G401.6 (cell line): ENCODE results near the gene PPIE.

Experiments
- FAIRE-seq: peaks from 2 replicates; lab custom pipeline; 2012; peaks lifted over from hg19 to GRCh38; lab: Jason Lieb, UNC

PPIE gene

GRCh38 chr1:39808784-39809517 is 70.3 kb downstream of the PPIE start:
- no peak for FAIRE-seq

DNA sequence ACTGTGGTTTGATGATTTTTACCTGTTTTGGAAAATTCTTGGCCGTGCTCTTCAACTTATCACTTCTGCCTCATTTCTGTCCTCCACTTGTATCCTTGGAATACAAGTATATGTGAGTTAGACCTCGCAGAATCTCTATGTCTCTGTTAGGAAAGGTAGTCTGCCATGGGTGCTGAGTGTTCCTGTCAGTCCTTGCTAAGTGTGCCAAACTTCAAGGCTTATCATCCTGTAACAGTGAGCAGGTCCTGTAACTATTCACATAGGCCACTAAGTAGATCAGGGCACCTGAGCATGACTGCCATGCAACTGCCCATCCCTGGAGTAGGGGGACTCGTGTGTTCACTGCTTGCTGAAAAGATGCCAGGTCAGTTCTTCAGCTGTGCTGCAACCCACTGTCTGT is 74.2 kb downstream of the PPIE start:
- no peak for FAIRE-seq
